Colonic mucosa (tissue), 4 donors: ENCODE measurements around the gene DBNDD2. TPM values are rescaled to one million over a fixed set of nuclear protein-coding genes. Genes with fewer than 3 reads are reported as not detected.
A peak's percentile ranks its signal among the peaks of the same experiment; 100 is the strongest.

Source experiments
- DNase-seq: peaks from one replicate; pipeline ENCODE4 v3.0.0-alpha.2; 2020
- H3K27ac ChIP-seq: fragments of 200-600 bp; one replicate; pipeline ENCODE4 v1.8.0; 2021
- H3K27me3 ChIP-seq: fragments of 200-600 bp; one replicate; pipeline ENCODE4 v1.8.0; 2021
- H3K36me3 ChIP-seq: fragments of 200-600 bp; one replicate; pipeline ENCODE4 v1.8.0; 2021
- H3K4me1 ChIP-seq: fragments of 200-600 bp; one replicate; pipeline ENCODE4 v1.8.0; 2021; ENCODE audit warnings: mild to moderate bottlenecking
- H3K4me3 ChIP-seq: fragments of 200-600 bp; one replicate; pipeline ENCODE4 v1.8.0; 2021
- H3K9ac ChIP-seq, 2 donors: one replicate each; pipeline ENCODE4 v1.7.0; 2013; ENCODE audit warnings: control low read depth in 2 of 2, low read depth in 2 of 2, low read length in 2 of 2
- H3K9me3 ChIP-seq: fragments of 200-600 bp; one replicate; pipeline ENCODE4 v1.8.0; 2021
- CTCF ChIP-seq: fragments of 200-600 bp; IDR thresholded peaks from one replicate; pipeline ENCODE4 v1.8.0; 2022; ENCODE audit warnings: antibody characterized with exemption, mild to moderate bottlenecking
- intact Hi-C: fragments of 100-400 bp; cut with DNase I; formaldehyde crosslinking; loops from one replicate; pipeline ENCODE4 v1.14.1; 2022
- total RNA-seq, 2 donors: library from RNA; stranded (reverse); fragmentation: NEBNext Ultra II Directional in 1 of 2; extraction: Animal tissue kit (Norgen Biotek cat#: 25700) in 1 of 2; gene quantifications; one replicate each; pipeline ENCODE4 v1.2.1, GENCODE V29; 2021
- donor health status: healthy.
- donor health status: DM: no; HTN: no; CAD: no.
- donor health status: DM: no; HTN: no; CAD: no.

The DBNDD2 gene
- total RNA-seq, 2 donors from 2014 or later = 109 to 131 TPM

- Histone ChIP-seq H3K27me3 (no peaks in the 10 kb centered on the region), H3K36me3 (no peaks in the 10 kb centered on the region), H3K4me3 (no peak overlapping the region), H3K9ac (peak overlapping the region in 1 of 2 donors; percentile 55), H3K9me3 (no peaks in the 10 kb centered on the region), H3K27ac (peak overlapping the region; percentile 89), H3K4me1 (peaks cover 15% of the 10 kb centered on the region)
- intact Hi-C loops = no loop called here
- TF ChIP-seq CTCF = no peak
- DNase-seq = peak; percentile 53
These were observed 2.8 kb downstream of the DBNDD2 start for GRCh38 chr20:45410887-45411286.

GRCh38 chr20:45412653-45413052 lies 4.6 kb downstream of the DBNDD2 start:
- no peaks in the 10 kb centered on the region for H3K36me3 ChIP-seq
- H3K9ac ChIP-seq = no peak overlapping the region
- no peak for TF ChIP-seq CTCF
- no peaks in the 10 kb centered on the region for H3K9me3 ChIP-seq
- no peak overlapping the region for H3K4me3 ChIP-seq
- no peak for DNase-seq
- intact Hi-C loops = no loop called here
- H3K4me1 ChIP-seq = peaks cover 23% of the 10 kb centered on the region
- no peak overlapping the region for H3K27ac ChIP-seq
- H3K27me3 ChIP-seq = no peaks in the 10 kb centered on the region

- peaks cover 26% of the 10 kb centered on the region for H3K4me1 ChIP-seq
These were observed 5.4 kb downstream of the DBNDD2 start for GRCh38 chr20:45413479-45413878.

GRCh38 chr20:45415822-45416637 lies 7.9 kb downstream of the DBNDD2 start, which contains the start of gene PIGT:
TSS of gene PIGT (plus strand) at chr20:45416141. CDS start at chr20:45416157, 16 bp downstream.
- DNase-seq = peak; percentile 91
- intact Hi-C loops = no loop called here
- Histone ChIP-seq H3K9me3 (no peaks in the 10 kb centered on the region), H3K4me3 (peak within 1 kb of the TSS; percentile 78), H3K9ac (peak within 1 kb of the TSS; percentile 82 to 99), H3K27ac (peak within 1 kb of the TSS; percentile 67), H3K4me1 (peaks cover 18% of the 10 kb centered on the region), H3K27me3 (no peaks in the 10 kb centered on the region), H3K36me3 (peaks cover 13% of the 10 kb centered on the region)
- no peak for TF ChIP-seq CTCF

More at GRCh38 chr20:45413479-45413878, 5.4 kb downstream of the DBNDD2 start:
- DNase-seq = no peak
- Histone ChIP-seq H3K36me3 (no peaks in the 10 kb centered on the region), H3K27ac (no peak overlapping the region), H3K4me3 (no peak overlapping the region), H3K9ac (no peak overlapping the region), H3K9me3 (no peaks in the 10 kb centered on the region), H3K27me3 (no peaks in the 10 kb centered on the region)
- no peak for TF ChIP-seq CTCF
- intact Hi-C loops = no loop called here

GRCh38 chr20:45416917-45417316 lies 8.8 kb downstream of the DBNDD2 start:
- H3K4me1 ChIP-seq = peaks cover 18% of the 10 kb centered on the region

More at GRCh38 chr20:45416917-45417316, 8.8 kb downstream of the DBNDD2 start:
- intact Hi-C loops = no loop called here
- no peaks in the 10 kb centered on the region for H3K9me3 ChIP-seq
- TF ChIP-seq CTCF = no peak
- no peak for DNase-seq
- peak overlapping the region in 1 of 2 donors; percentile 82 for H3K9ac ChIP-seq
- peaks cover 13% of the 10 kb centered on the region for H3K36me3 ChIP-seq
- no peaks in the 10 kb centered on the region for H3K27me3 ChIP-seq
- H3K4me3 ChIP-seq = peak overlapping the region; percentile 78
- no peak overlapping the region for H3K27ac ChIP-seq
